SK-N-SH (cell line): ENCODE data around the gene CNN2.

Experiments
- CTCF ChIP-seq: fragments of 200-600 bp; sonication (generic); IDR thresholded peaks from 2 replicates; pipeline ENCODE4 v1.6.1; 2017; ENCODE audit warnings: antibody characterized with exemption, mild to moderate bottlenecking, moderate library complexity
- ELF1 ChIP-seq: IDR thresholded peaks from 2 replicates; pipeline ENCODE4 v1.4.0; 2012
- EP300 ChIP-seq, 2 experiments: IDR thresholded peaks; 2 replicates each; pipeline versions ENCODE4 v1.4.0 to v1.6.1; 2012; ENCODE audit warnings: borderline replicate concordance in 1 of 2, low read depth in 1 of 2, low read length in 1 of 2
- MAX ChIP-seq: IDR thresholded peaks from 2 replicates; pipeline ENCODE4 v1.4.0; 2012; ENCODE audit warnings: low read depth
- RCOR1 ChIP-seq: fragments of 150-350 bp; IDR thresholded peaks from 2 replicates; pipeline ENCODE4 v1.6.1; 2017; ENCODE audit warnings: antibody characterized with exemption, low read length
- REST ChIP-seq: IDR thresholded peaks from 2 replicates; pipeline ENCODE4 v1.6.1; 2012; ENCODE audit warnings: mild to moderate bottlenecking, low read depth, low read length, moderate library complexity
- TEAD4 ChIP-seq: IDR thresholded peaks from 2 replicates; pipeline ENCODE4 v1.4.0; 2012; ENCODE audit warnings: mild to moderate bottlenecking, borderline replicate concordance; ENCODE audit not compliant: insufficient read depth
- USF1 ChIP-seq: IDR thresholded peaks from 2 replicates; pipeline ENCODE4 v1.4.0; 2012; ENCODE audit warnings: low read depth, borderline replicate concordance
- YY1 ChIP-seq: IDR thresholded peaks from 2 replicates; pipeline ENCODE4 v1.4.0; 2012; ENCODE audit warnings: low read depth, mild to moderate bottlenecking

GRCh38 chr19:1000591-1001537 is 25.5 kb upstream of the CNN2 start:
- no peak for TF ChIP-seq CTCF
- no peak for TF ChIP-seq EP300 (IDR thresholded peaks at IDR 0.05; ENCODE audit: borderline replicate concordance in 1 of 2, low read depth in 1 of 2, low read length in 1 of 2)
- TF ChIP-seq MAX, result no peak
- TF ChIP-seq USF1, result no peak
- TF ChIP-seq ELF1, result no peak
- no peak for TF ChIP-seq RCOR1
- no peak for TF ChIP-seq REST
- TF ChIP-seq YY1, result no peak
- TF ChIP-seq TEAD4, result no peak
